ENCODE results near the gene MPHOSPH8.
"Not testable (repeated sequence)": the region's sequence is repeated elsewhere in the genome, so short reads cannot be mapped to it uniquely, and the experiment has no call there.

Gene MPHOSPH8

GRCh38 chr13:19691447-19691846 is 58.0 kb downstream of the MPHOSPH8 start:
- DNase-seq, result not testable (repeated sequence)

- DNase-seq, result no peak
Observed at GRCh38 chr13:19695428-19695827, 62.0 kb downstream of the MPHOSPH8 start.

- no peak for DNase-seq
Observed at GRCh38 chr13:19695829-19696228, 62.4 kb downstream of the MPHOSPH8 start.

GRCh38 chr13:19700963-19701362 is 67.5 kb downstream of the MPHOSPH8 start:
- DNase-seq, result not testable (repeated sequence)

GRCh38 chr13:19701619-19702018 is 68.2 kb downstream of the MPHOSPH8 start:
- not testable (repeated sequence) for DNase-seq

GRCh38 chr13:19704256-19704655 is 70.8 kb downstream of the MPHOSPH8 start:
- not testable (repeated sequence) for DNase-seq

- DNase-seq, result not testable (repeated sequence)
Observed at GRCh38 chr13:19709039-19709438, 75.6 kb downstream of the MPHOSPH8 start.

- DNase-seq, result not testable (repeated sequence)
Observed at GRCh38 chr13:19709782-19710181, 76.3 kb downstream of the MPHOSPH8 start.

- DNase-seq, result no peak
Observed at GRCh38 chr13:19713186-19713965, 79.9 kb downstream of the MPHOSPH8 start.

- no peak for DNase-seq
Observed at GRCh38 chr13:19720039-19720438, 86.6 kb downstream of the MPHOSPH8 start.
